ENCODE data around the gene GPR158. TPM values are rescaled to one million over a fixed set of nuclear protein-coding genes. Genes with fewer than 3 reads are reported as not detected.

GPR158 gene
- total and polyA plus RNA-seq, 2 experiments from 2014 or later = 0.02 to 0.47 TPM

- H3K4me2 ChIP-seq = no peak overlapping the region
- no peaks in the 10 kb centered on the region for H3K36me3 ChIP-seq (replicated peaks; ENCODE audit: insufficient read depth, low read depth)
- no peak overlapping the region for H3K27ac ChIP-seq
- H3K9me2 ChIP-seq (replicated peaks; ENCODE audit: insufficient read depth) = no peaks in the 10 kb centered on the region
- no peak overlapping the region for H3K4me3 ChIP-seq
- no peak for DNase-seq (ENCODE audit: low spot score)
- no peaks in the 10 kb centered on the region for H4K20me1 ChIP-seq (ENCODE audit: insufficient read depth, poor library complexity, severe bottlenecking)
- no peak for TF ChIP-seq EZH2 (IDR thresholded peaks at IDR 0.05; ENCODE audit: borderline replicate concordance)
- no peak for TF ChIP-seq CTCF (IDR thresholded peaks at IDR 0.05; ENCODE audit: poor library complexity)
- no peak for TF ChIP-seq EZH2phosphoT487 (IDR thresholded peaks at IDR 0.05; ENCODE audit: low read depth, severe bottlenecking, unreplicated experiment)
- 89% methylated on average over 3 of the region's 3 CpGs for WGBS (ENCODE audit: low lambda C conversion rate, missing lambda C conversion rate)
- no peaks in the 10 kb centered on the region for H3K79me2 ChIP-seq
- H3K27me3 ChIP-seq = no peaks in the 10 kb centered on the region
- no peaks in the 10 kb centered on the region for H3K4me1 ChIP-seq (ENCODE audit: insufficient read depth)
- no peak overlapping the region for H2AFZ ChIP-seq
- no peaks in the 10 kb centered on the region for H3K9me3 ChIP-seq (ENCODE audit: low read depth)
Measured at GRCh38 chr10:25392132-25392531, 217.3 kb downstream of the GPR158 start.

- Histone ChIP-seq H3K4me1 (ENCODE audit: insufficient read depth) (no peaks in the 10 kb centered on the region), H3K4me3 (no peak overlapping the region), H2AFZ (no peak overlapping the region), H3K36me3 (replicated peaks; ENCODE audit: insufficient read depth, low read depth) (no peaks in the 10 kb centered on the region), H3K4me2 (no peak overlapping the region), H3K9me3 (ENCODE audit: low read depth) (no peaks in the 10 kb centered on the region), H3K9me2 (replicated peaks; ENCODE audit: insufficient read depth) (no peaks in the 10 kb centered on the region), H3K27ac (no peak overlapping the region), H3K27me3 (no peaks in the 10 kb centered on the region), H3K79me2 (no peaks in the 10 kb centered on the region), H4K20me1 (ENCODE audit: insufficient read depth, poor library complexity, severe bottlenecking) (no peaks in the 10 kb centered on the region)
- DNase-seq (ENCODE audit: low spot score) = no peak
- no peak for TF ChIP-seq EZH2 (IDR thresholded peaks at IDR 0.05; ENCODE audit: borderline replicate concordance)
- no peak for TF ChIP-seq EZH2phosphoT487 (IDR thresholded peaks at IDR 0.05; ENCODE audit: low read depth, severe bottlenecking, unreplicated experiment)
- no peak for TF ChIP-seq CTCF (IDR thresholded peaks at IDR 0.05; ENCODE audit: poor library complexity)
- WGBS (ENCODE audit: low lambda C conversion rate, missing lambda C conversion rate) = 67% methylated on average over 2 of the region's 2 CpGs
Measured at GRCh38 chr10:25393621-25394020, 218.8 kb downstream of the GPR158 start.

- WGBS (ENCODE audit: low lambda C conversion rate, missing lambda C conversion rate) = 51% methylated on average over 3 of the region's 3 CpGs
- no peaks in the 10 kb centered on the region for H3K9me3 ChIP-seq (ENCODE audit: low read depth)
- H3K4me2 ChIP-seq = no peak overlapping the region
- H3K27me3 ChIP-seq = no peaks in the 10 kb centered on the region
- H3K27ac ChIP-seq = no peak overlapping the region
- H3K36me3 ChIP-seq (replicated peaks; ENCODE audit: insufficient read depth, low read depth) = no peaks in the 10 kb centered on the region
- TF ChIP-seq CTCF (IDR thresholded peaks at IDR 0.05; ENCODE audit: poor library complexity) = no peak
- no peak for TF ChIP-seq EZH2phosphoT487 (IDR thresholded peaks at IDR 0.05; ENCODE audit: low read depth, severe bottlenecking, unreplicated experiment)
- no peak for TF ChIP-seq EZH2 (IDR thresholded peaks at IDR 0.05; ENCODE audit: borderline replicate concordance)
- no peaks in the 10 kb centered on the region for H4K20me1 ChIP-seq (ENCODE audit: insufficient read depth, poor library complexity, severe bottlenecking)
- no peak overlapping the region for H3K4me3 ChIP-seq
- DNase-seq (ENCODE audit: low spot score) = no peak
- H3K9me2 ChIP-seq (replicated peaks; ENCODE audit: insufficient read depth) = no peaks in the 10 kb centered on the region
- no peaks in the 10 kb centered on the region for H3K4me1 ChIP-seq (ENCODE audit: insufficient read depth)
- no peaks in the 10 kb centered on the region for H3K79me2 ChIP-seq
- H2AFZ ChIP-seq = no peak overlapping the region
Measured at GRCh38 chr10:25398680-25399079, 223.9 kb downstream of the GPR158 start.

- no peaks in the 10 kb centered on the region for H3K9me2 ChIP-seq (replicated peaks; ENCODE audit: insufficient read depth)
- H3K4me3 ChIP-seq = no peak overlapping the region
- no peaks in the 10 kb centered on the region for H3K79me2 ChIP-seq
- H3K36me3 ChIP-seq (replicated peaks; ENCODE audit: insufficient read depth, low read depth) = no peaks in the 10 kb centered on the region
- peaks cover 7% of the 10 kb centered on the region for H3K4me1 ChIP-seq (ENCODE audit: insufficient read depth)
- H3K9me3 ChIP-seq (ENCODE audit: low read depth) = no peaks in the 10 kb centered on the region
- DNase-seq (ENCODE audit: low spot score) = no peak
- no peaks in the 10 kb centered on the region for H4K20me1 ChIP-seq (ENCODE audit: insufficient read depth, poor library complexity, severe bottlenecking)
- 88% methylated on average over 1 of the region's 1 CpG for WGBS (ENCODE audit: low lambda C conversion rate, missing lambda C conversion rate)
- no peak overlapping the region for H2AFZ ChIP-seq
- H3K27ac ChIP-seq = no peak overlapping the region
- no peak overlapping the region for H3K4me2 ChIP-seq
- H3K27me3 ChIP-seq = no peaks in the 10 kb centered on the region
- TF ChIP-seq EZH2phosphoT487 (IDR thresholded peaks at IDR 0.05; ENCODE audit: low read depth, severe bottlenecking, unreplicated experiment) (no peak), EZH2 (IDR thresholded peaks at IDR 0.05; ENCODE audit: borderline replicate concordance) (no peak), CTCF (IDR thresholded peaks at IDR 0.05; ENCODE audit: poor library complexity) (no peak)
Measured at GRCh38 chr10:25405871-25406270, 231.1 kb downstream of the GPR158 start.

Data from hepatocyte (in vitro differentiated cells).